ENCODE results near the gene LRRFIP2. TPM values are rescaled to one million over a fixed set of nuclear protein-coding genes. Genes with fewer than 3 reads are reported as not detected.

LRRFIP2 gene
- total and polyA plus RNA-seq, 2 experiments from 2014 or later: 29.0 to 48.8 TPM

DNA sequence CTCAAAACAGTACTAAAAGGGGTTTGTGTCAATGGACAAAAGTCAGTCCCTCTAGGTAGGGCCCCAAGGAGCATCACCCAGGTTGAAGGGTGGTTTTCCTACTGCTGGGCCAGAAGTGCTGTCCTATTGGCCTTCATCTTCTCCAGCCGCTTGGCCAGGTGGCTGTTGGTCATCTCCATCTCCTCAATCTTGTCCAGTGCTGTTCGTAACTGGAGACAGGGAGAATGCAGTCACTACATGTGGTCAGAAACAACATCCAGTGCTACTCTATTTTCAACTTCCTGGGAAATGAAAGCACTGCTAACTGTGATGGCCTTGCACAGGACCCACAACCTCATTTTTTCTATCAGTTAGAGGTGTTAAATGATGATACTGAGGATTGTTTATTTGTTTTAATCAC is 120.6 kb downstream of the LRRFIP2 start:
- TF ChIP-seq EZH2 (IDR thresholded peaks at IDR 0.05; ENCODE audit: borderline replicate concordance): no peak
- no peak for TF ChIP-seq EZH2phosphoT487 (IDR thresholded peaks at IDR 0.05; ENCODE audit: low read depth, severe bottlenecking, unreplicated experiment)
- no peak for TF ChIP-seq CTCF (IDR thresholded peaks at IDR 0.05; ENCODE audit: poor library complexity)
- 95% methylated on average over 2 of the region's 2 CpGs for WGBS (ENCODE audit: low lambda C conversion rate, missing lambda C conversion rate)
- Histone ChIP-seq H3K36me3 (replicated peaks; ENCODE audit: insufficient read depth, low read depth) (no peaks in the 10 kb centered on the region), H3K27me3 (no peaks in the 10 kb centered on the region), H4K20me1 (ENCODE audit: insufficient read depth, poor library complexity, severe bottlenecking) (no peaks in the 10 kb centered on the region), H3K9me3 (ENCODE audit: low read depth) (no peaks in the 10 kb centered on the region), H3K9me2 (replicated peaks; ENCODE audit: insufficient read depth) (no peaks in the 10 kb centered on the region), H3K4me3 (no peak overlapping the region), H2AFZ (no peak overlapping the region), H3K27ac (no peak overlapping the region), H3K79me2 (no peaks in the 10 kb centered on the region), H3K4me1 (ENCODE audit: insufficient read depth) (no peaks in the 10 kb centered on the region), H3K4me2 (no peak overlapping the region)
- no peak for DNase-seq (ENCODE audit: low spot score)

- TF ChIP-seq EZH2phosphoT487 (IDR thresholded peaks at IDR 0.05; ENCODE audit: low read depth, severe bottlenecking, unreplicated experiment): no peak
- no peak for TF ChIP-seq CTCF (IDR thresholded peaks at IDR 0.05; ENCODE audit: poor library complexity)
- TF ChIP-seq EZH2 (IDR thresholded peaks at IDR 0.05; ENCODE audit: borderline replicate concordance): no peak
- Histone ChIP-seq H3K27me3 (no peaks in the 10 kb centered on the region), H3K9me3 (ENCODE audit: low read depth) (no peaks in the 10 kb centered on the region), H3K9me2 (replicated peaks; ENCODE audit: insufficient read depth) (no peaks in the 10 kb centered on the region), H3K79me2 (no peaks in the 10 kb centered on the region), H4K20me1 (ENCODE audit: insufficient read depth, poor library complexity, severe bottlenecking) (no peaks in the 10 kb centered on the region), H3K4me2 (no peak overlapping the region), H3K4me1 (ENCODE audit: insufficient read depth) (no peaks in the 10 kb centered on the region), H3K4me3 (no peak overlapping the region), H3K27ac (no peak overlapping the region), H3K36me3 (replicated peaks; ENCODE audit: insufficient read depth, low read depth) (no peaks in the 10 kb centered on the region), H2AFZ (no peak overlapping the region)
- no peak for DNase-seq (ENCODE audit: low spot score)
- 91% methylated on average over 6 of the region's 6 CpGs for WGBS (ENCODE audit: low lambda C conversion rate, missing lambda C conversion rate)
Measured at GRCh38 chr3:37053337-37053736, 121.0 kb downstream of the LRRFIP2 start.

- Histone ChIP-seq H3K36me3 (replicated peaks; ENCODE audit: insufficient read depth, low read depth) (no peaks in the 10 kb centered on the region), H3K9me2 (replicated peaks; ENCODE audit: insufficient read depth) (no peaks in the 10 kb centered on the region)
- no peak for DNase-seq (ENCODE audit: low spot score)
Measured at GRCh38 chr3:37052860-37053259, 121.5 kb downstream of the LRRFIP2 start.

More at GRCh38 chr3:37052860-37053259, 121.5 kb downstream of the LRRFIP2 start:
- H3K79me2 ChIP-seq: no peaks in the 10 kb centered on the region
- no peaks in the 10 kb centered on the region for H3K4me1 ChIP-seq (ENCODE audit: insufficient read depth)
- no peaks in the 10 kb centered on the region for H3K9me3 ChIP-seq (ENCODE audit: low read depth)
- H3K4me2 ChIP-seq: no peak overlapping the region
- no peaks in the 10 kb centered on the region for H4K20me1 ChIP-seq (ENCODE audit: insufficient read depth, poor library complexity, severe bottlenecking)
- no peak overlapping the region for H3K27ac ChIP-seq
- H2AFZ ChIP-seq: no peak overlapping the region
- TF ChIP-seq EZH2 (IDR thresholded peaks at IDR 0.05; ENCODE audit: borderline replicate concordance) (no peak), CTCF (IDR thresholded peaks at IDR 0.05; ENCODE audit: poor library complexity) (no peak), EZH2phosphoT487 (IDR thresholded peaks at IDR 0.05; ENCODE audit: low read depth, severe bottlenecking, unreplicated experiment) (no peak)
- H3K4me3 ChIP-seq: no peak overlapping the region
- no peaks in the 10 kb centered on the region for H3K27me3 ChIP-seq
